NCI-H2227 (cell line): Measurements from ENCODE around the gene QPRT.
A peak's percentile ranks its signal among the peaks of the same experiment; 100 is the strongest.
"Not testable (repeated sequence)": the region's sequence is repeated elsewhere in the genome, so short reads cannot be mapped to it uniquely, and the experiment has no call there.

Experiments used
- DNase-seq: peaks from one replicate; lab custom pipeline; 2025; ENCODE audit not compliant: unreplicated experiment; lab: John Stamatoyannopoulos, UW

The QPRT gene

DNA sequence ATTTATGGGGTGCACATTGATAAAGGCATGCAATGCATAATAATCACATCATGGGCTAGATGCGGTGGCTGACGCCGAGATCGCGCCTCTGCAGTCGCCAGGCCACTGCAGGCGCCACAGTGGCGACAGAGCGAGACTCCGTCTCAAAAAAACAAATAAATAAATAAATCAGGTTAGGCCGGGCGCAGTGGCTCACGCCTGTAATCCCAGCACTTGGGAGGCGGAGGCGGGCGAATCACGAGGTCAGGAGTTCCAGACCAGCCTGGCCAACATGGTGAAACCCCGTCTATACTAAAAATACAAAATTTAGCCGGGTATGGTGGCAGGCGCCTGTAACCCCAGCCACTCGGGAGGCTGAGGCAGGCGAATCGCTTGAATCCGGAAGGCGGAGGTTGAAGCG, 13.6 kb downstream of the QPRT start:
- not testable (repeated sequence) for DNase-seq

GRCh38 chr16:29694384-29695195, 15.6 kb downstream of the QPRT start:
- no peak for DNase-seq

DNA sequence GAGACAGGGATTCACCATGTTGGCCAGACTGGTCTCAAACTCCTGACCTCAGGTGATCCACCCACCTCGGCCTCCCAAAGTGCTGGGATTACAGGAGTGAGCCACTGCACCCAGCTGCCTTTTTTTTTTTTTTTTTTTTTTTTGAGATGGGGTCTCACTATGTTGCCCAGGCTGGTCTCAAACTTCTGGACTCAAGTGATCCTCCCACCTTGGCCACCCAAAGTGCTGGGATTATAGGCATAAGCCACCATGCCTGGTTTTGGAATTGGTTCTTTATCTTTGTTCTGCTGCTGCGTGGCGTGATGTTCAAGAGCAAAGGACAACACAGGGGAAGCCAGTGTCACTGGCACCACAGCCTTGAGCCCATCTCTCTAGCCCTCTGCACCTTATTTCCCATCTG, 16.7 kb downstream of the QPRT start:
- not testable (repeated sequence) for DNase-seq

- DNase-seq: no peak
Observed at GRCh38 chr16:29696881-29697331, 17.9 kb downstream of the QPRT start.

- DNase-seq: no peak
Observed at GRCh38 chr16:29697391-29697790, 18.4 kb downstream of the QPRT start.

- DNase-seq: no peak
Observed at GRCh38 chr16:29698042-29698441, 19.1 kb downstream of the QPRT start.

GRCh38 chr16:29698484-29699323, 19.7 kb downstream of the QPRT start:
- DNase-seq: no peak

GRCh38 chr16:29699324-29700219, 20.6 kb downstream of the QPRT start:
- DNase-seq: no peak

DNA sequence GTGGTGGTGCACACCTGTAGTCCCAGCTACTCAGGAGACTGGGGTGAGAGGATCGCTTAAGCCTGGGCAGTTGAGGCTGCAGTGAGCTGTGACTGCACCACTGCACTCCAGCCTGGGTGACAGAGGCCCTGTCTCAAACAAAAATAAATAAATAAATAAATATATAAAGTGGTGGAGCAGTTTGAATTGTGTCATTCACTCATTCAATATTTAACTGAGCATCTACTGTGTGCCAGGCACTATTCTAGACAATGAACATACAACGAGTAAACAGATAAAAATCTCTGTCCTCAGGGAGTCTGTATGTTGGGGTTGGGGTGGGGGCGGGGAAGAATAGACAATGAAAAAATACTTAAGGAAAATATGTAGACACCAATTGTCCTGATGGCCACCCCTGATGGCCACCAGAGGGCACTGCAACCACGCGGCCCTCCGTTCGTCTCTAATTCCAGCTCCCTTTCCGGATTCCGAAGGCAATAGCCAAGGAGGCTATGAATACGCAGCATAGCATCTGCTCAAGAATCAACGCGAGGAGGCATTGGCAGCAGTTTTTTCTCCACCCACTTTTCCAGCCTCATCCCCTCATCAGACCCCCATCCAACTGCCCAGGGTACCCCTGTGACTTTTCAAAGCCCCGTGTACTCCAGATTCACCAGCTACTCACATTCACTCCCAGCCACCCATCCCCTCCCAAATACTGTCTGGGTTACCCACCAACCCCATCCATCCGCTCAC, 21.4 kb downstream of the QPRT start:
- DNase-seq: peak; percentile 73

DNA sequence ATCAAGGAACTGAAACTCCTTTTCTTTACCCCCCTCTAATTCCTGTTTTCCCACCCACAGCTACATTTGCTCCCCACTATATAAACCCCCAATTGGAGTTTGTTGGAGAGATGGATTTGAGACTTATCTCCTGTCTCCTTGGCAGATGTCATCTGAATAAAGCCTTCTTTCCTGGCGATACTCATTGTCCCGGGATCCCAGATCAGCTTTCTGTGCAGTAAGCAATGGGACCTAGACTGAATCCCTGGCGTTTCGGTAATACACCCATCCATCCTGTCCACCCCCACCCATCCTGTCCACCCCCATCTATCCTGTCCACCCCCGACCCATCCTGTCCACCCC, 22.2 kb downstream of the QPRT start:
- DNase-seq: no peak

DNA sequence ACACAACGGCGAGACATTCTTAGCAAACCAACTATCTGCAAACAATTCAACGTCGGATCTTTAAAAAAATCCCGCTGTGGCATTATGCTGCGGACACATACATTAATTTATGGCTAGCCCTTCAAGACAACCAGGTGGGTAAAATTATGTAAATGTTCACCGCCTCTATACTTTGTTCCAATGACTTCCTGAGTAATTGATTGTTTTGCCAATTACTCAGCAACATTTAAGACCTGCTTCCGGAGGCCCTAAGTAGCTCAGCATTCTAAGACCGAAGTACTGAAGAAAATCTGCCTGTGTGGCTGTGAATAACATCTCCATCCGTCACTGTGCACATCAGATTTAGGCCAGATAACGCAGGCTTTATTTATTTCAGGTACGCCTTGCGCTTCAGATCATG, 23.3 kb downstream of the QPRT start:
- DNase-seq: no peak

DNA sequence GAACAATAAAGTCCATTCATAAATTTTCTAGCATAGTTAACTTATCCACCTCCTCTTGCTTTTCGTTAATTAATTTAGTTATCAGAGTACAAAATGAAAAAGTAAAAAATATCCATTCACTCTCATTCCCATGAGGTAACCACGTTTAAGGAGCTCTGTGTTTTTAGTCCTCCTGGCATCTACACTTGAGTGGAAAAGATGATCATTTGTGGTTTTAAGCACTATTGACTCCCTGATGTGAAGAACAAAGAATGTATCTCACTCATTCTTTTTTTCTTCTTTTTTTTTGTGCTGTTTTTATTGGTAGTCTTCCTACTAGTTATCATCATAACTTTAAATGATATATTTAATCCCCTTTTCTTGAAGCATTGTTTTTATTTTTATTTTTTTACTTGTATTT, 26.1 kb downstream of the QPRT start:
- no peak for DNase-seq

GRCh38 chr16:29707160-29707559, 28.2 kb downstream of the QPRT start:
- not testable (repeated sequence) for DNase-seq

GRCh38 chr16:29708917-29709600, 30.1 kb downstream of the QPRT start:
- DNase-seq: no peak

- not testable (repeated sequence) for DNase-seq
Observed at GRCh38 chr16:29709657-29710056, 30.7 kb downstream of the QPRT start.

- DNase-seq: peak; percentile 27
Observed at GRCh38 chr16:29710227-29711219, 31.5 kb downstream of the QPRT start.

DNA sequence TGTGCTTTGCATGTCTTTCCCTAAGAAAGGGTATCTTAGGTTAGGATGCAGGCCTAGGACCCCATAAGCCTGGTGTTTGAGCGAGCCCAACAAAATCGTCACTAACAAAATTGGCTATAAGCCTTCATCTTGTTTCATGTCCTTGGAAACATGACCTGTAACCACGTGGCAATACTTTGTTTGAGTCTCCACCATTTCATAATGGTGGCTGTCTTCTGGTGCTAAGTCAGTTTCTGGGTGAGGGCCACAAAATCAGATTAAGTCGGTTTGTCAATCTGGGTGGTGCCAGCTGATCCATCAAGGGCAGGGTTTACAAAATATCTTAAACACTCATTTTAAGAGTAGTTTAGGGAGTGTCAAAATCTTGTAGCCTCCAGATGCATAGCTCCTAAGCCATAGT, 33.8 kb downstream of the QPRT start:
- DNase-seq: no peak

- DNase-seq: no peak
Observed at GRCh38 chr16:29714396-29714795, 35.4 kb downstream of the QPRT start.

DNA sequence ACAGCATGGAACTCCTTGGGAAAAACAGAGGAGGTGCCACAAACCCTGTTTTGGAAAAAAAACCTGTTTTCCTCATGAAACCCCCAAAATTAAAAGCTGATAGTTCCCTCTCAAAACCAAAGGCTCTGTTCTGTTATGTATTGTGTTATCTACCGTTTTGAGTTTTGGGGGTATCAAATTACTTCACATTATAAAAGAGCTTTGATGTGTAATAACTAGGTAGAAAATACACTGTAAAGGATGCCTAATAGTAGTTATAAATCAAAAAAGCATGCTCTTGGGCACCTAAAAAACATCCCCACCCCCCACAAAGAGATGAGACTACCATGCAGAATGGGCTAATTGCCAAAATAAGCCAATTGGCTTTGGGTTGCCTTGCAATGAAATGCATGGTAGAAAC, 36.0 kb downstream of the QPRT start:
- DNase-seq: peak; percentile 69
